Hematopoietic multipotent progenitor cell treated with erythropoietin and hydrocortisone succinate and interleukin-3 and kit ligand, for 15 days (in vitro differentiated cells): Measurements from ENCODE around the gene POLD4.
"Not testable (repeated sequence)": the region's sequence is repeated elsewhere in the genome, so short reads cannot be mapped to it uniquely, and the experiment has no call there.

Experiments used
- DNase-seq: peaks from one replicate; pipeline ENCODE4 v3.0.0-alpha.2; 2015; ENCODE audit warnings: low spot score

The POLD4 gene

DNA sequence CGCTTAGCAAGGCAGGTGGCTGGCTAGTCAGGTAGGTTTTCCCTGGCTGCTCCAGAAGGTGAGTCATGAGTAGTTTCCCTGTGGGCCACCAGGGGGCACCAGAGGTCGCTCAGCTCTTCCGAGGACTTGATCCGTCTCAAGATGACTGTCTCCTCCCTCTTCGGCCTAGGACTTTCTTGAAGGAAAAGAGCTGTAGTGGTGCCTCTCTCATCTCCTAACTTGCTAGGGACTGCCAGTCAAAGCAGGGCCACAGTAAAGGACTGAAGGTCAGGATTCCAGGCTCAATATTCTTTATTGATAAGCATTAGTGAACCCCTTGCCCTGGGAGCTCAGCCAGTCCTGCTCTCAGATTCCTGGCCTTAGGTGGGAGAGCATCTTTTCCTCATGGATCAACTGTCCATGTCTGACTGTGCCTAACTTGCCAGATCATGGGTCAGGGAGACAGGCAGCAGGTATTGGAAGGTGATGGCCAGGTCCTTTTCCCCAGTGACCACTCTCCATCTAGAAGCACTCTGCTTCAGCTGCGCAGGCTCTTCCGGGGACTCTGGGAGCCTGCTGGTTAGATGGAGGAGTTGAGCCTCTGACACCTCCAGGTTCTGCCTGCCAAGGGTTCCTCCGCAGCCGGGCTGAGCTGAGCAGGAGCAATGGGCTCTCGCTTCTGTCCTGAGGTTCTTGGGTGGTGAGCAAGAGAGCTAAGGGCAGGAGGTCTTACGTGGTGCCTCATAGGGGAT lies 1.9 kb downstream of the POLD4 start:
- DNase-seq = peak; percentile 86

DNA sequence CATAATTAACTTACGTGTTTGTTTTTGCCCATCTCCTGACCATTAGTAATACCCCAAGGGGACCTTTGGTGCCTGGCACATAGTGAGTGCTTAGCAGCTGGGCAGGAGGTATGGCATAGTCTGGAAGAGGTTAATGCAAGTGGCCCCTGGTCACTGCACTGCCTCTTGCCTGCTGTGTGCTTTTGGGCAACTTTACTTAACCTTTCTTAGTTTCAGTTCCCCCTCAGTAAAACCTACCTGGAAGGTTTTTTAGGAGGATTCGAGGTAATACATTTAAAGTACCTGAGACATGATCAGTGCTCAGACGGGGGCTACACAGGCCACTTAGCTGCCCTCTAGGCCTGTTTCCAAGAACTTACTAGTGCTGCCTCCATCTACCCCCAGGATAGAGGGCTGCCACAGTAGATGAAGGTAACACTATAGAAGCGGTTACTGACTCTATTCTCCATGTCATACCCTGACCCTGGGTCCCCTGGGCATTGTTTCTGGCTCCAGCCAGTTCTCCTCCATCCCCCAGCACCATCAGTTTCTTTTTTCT lies 3.3 kb downstream of the POLD4 start:
- no peak for DNase-seq

DNA sequence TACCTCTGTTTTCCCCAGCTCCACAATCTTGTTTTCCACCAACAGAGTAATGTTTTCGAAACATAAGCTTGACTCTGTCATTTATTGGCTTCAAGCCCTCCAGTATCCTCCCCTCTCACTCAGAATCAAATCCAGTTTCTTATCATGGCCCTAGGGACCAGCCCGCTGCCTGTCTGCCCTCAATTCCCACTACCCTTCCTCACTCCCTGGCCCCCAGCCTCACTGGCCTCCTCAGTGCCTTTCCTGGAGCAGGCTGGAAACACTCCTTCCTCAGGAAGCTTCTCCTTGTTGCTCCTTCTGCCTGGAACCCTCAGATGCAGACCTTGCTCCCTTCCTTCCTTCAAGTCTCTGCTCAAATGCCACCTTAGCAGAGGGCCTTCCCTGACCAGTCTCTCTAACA lies 3.9 kb downstream of the POLD4 start:
- no peak for DNase-seq

DNA sequence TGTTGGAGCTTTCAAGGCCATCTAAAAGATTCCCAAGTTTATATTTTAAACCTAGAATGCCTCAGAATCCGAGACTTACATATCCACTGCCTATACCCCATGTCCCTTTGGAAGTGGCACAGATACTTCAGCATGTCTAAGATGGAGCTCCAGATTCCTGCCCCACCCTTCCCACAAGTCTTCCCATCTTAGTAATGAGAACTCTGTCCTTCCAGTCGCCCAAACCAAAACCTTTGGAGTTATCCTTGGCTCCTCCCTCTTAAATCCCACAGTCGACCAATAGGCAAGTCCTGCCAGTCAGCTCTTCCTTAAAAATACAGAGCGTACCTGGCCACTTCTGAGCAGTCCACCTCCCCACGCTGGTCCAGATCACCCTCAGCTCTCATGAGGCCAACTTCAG lies 4.3 kb downstream of the POLD4 start:
- no peak for DNase-seq

DNA sequence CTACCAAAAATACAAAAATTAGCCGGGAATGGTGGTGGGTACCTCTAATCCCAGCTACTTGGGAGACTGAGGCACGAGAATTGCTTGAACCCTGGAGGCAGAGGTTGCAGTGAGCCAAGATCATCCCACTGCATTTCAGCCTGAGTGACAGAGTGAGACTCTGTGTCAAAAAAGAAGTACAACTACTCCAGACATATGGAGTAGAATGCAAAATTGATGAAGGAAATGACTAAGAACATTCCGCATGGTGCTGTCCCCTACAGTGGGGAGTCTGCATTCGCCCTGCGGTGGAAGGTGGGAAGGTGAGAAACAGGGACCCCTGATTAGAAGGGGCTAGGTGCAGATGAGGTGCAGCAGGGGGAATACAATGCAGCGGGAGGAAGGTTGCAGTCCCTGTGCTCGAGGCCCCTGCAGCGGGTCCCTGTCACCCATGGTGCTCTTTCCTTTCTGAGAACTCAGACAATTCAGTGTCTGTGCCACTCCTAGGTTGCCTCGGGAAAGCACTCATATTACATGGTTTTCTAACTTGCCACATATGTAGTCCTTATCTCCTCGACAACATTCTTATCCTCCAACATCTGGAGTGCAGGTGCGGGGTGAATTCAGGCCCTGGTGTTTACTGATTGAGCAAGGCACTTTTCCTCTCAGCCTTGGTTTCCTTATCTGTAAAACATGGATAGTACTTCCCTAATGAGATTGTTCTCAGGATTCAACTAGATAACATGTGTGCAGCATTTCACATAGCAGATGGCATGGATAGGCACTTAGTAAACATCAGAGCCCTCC lies 5.2 kb downstream of the POLD4 start:
- no peak for DNase-seq

DNA sequence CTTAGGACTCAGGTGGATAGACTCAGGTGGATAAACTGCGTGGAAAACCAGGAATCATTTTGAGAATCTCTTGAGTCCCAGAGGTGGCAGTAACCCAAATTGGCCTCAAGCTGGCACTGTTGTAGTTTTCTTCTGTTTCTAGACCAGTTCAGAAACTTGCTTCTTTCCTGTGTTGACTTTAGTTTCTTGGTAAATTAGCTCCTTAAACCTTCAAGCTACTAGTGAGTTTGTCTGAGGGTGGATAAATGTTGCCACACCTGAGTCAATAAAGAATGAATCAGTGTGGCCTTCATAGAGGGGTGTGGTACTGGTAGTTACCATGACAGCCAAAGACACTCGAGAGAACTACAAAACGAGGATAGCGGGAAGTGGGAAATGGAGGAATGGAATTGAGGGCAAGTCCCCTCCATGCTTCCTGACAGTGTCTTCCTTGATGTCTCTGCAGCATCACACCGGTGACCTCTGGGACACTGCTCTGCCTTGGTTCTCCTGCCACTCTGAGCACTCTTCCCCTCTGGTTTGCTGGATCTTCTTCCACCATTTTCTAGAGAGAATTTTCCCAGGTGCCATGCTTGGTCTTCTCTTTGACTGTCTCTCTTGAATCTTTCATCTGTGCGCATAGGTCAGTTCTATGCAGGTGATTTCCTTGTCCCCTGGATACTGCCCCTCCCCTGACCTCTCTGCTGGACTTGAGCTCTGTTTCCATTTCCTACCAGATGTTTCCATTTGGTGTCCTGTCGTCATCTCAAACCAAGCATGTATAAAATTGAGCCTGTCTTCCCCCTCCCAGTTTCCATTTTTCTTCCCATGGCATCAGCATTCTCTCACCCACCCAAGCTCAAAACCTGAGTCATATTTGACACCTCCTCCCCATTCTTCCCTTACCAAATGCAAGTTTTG lies 7.2 kb downstream of the POLD4 start:
- DNase-seq = no peak

DNA sequence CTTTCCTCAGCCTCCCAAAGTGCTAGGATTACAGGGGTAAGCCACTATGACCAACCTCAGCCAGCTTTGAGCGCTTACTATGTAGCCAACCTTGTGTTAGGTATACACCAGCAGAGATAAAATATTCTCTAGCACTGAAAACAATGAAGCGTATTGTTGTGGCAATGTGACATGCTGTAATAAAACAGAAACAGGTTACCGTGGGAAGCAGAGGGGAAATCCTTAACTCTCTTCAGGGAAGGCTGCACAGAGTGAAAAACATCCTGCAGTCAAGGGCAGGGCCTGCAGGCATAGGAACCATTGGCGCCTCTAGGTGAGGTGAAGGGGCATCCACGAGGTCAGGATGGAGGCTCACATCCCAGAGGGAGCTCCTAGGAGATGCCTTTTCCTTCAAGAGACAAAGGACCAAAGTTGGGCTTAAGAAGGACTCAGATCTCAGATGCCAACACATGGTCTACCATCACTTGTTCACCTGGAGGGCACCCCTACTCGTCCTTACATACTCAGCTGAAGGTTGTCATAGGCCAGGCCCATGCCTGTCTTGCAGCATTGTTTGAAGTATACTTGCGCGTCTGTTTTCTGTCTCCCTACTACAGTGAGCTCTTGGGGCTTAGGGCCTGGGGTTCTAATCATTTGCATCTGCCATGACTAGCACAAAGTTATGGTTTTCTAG lies 8.0 kb downstream of the POLD4 start:
- DNase-seq = no peak

DNA sequence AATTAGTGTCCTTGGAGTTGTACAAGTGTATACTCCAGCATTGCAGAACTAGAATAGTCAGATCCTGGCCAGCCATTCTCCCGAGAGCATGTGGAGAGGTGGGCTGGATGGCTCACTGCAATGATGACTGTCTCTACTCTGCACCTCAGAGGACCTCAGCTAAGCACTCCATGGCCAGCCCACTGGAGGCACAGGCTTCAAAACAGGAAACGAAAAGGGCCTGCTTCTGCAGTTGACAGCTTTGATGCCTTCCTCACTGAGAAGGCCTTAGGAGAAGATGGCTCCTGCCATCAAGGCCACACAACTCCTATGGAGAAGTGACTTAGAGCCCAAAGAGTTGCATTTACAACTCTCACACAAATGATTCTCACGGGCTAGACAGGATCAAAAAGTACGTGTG lies 9.1 kb downstream of the POLD4 start:
- no peak for DNase-seq

DNA sequence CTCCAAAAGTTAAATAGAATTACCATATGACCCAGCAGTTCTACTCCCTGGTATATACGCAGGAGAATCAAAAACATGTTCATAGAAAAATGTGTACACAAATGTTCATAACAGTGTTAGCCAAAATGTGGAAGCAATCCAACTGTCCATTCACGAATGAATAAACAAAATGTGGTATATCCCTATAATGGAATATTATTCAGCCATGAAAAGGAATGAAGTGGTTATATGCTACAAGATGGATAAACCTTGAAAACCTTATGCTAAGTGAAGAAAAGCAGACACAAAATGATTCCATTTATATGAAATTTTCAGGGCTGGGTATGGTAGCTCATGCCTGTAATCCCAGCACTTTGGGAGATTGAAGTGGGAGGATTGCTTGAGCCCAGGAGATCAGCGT lies 16.1 kb downstream of the POLD4 start:
- no peak for DNase-seq

DNA sequence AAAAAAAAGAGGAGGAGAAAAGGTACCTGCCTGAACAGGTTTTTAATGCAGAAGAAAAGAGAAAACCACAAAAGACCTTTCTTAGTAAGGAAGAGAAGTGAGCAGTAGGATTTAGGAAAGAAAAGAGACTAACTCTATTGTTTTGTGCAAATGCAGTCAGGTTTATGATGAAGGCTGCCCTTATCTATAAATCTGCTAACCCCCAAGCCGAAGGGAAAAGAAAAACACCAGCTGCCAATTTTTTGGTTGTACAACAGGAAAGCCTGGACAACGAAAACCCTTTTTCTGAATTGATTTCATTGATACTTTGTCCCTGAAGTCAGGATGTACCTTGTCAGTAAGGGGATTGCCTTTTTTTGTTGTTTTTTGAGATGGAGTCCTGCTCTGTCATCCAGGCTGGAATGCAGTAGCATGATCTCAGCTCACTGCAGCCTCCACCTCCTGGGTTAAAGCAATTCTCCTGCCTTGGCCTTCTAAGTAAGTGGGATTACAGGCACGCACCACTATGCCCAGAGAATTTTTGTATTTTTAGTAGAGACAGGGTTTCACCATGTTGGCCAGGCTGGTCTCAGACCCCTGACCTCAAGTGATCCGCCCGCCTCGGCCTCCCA lies 21.2 kb downstream of the POLD4 start:
- DNase-seq = no peak

DNA sequence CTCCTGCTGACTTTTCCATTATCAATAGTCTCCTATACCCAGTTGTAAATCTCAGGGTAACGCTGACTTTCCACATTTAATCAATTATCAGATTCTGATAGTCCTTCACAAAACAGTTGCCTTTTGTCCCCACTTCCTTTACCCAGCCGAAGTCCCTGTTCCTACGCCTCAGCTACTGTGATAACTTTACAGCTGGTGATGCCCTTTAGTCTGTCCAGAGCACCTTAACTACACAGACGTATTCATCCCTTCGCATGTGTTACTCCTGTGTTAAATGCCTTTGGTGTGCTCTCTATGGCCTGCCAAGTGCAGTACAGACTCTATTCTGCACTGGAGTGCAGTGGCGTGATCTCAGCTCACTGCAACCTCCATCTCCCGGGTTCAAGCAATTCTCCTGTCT lies 29.8 kb downstream of the POLD4 start:
- no peak for DNase-seq

DNA sequence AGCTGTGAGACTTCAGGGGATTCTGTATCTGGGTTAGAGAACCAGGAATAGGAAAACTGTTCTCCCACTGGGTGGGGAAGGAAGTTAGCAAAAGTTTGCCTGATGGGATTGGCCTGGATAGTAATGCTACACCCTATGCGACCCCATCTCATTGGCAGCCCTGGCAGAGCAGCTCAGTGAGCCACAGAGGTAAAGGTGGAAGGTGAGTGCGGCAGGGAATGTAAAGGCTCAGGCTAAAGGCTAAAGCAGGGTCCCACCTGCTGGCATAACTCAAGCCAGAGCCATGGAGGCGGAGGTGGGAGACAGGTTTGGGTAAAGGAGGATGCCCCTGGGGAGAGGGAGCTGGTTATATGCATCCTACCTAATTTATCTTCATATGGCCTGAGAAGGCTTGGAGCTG lies 31.3 kb downstream of the POLD4 start:
- DNase-seq = no peak

DNA sequence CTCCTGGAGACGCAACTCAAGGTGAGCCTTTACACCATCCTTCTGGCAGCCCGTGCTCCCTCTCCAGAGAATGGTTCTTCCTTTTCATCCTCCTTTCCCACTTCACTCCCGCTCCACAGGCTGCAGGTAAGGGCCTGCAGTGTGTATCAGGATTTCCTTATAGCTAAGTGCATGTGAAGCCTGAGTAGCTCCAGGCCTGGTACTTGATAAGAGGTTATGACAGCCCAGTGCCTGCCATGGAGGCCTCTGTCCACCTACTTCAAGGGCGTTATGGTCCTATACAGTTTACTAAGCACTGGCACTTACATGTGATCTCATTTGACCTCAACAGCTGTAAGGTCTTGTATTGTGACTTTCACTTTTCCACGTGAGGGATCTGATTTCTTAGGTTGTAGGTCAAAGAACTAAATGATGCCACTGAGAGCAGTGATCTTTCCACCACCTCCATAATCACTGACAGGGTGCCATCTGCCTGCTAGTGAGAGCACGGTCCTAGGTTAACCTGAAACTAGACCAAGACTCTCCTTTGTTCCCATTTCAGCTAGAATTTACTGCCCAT lies 32.0 kb downstream of the POLD4 start:
- DNase-seq = no peak

DNA sequence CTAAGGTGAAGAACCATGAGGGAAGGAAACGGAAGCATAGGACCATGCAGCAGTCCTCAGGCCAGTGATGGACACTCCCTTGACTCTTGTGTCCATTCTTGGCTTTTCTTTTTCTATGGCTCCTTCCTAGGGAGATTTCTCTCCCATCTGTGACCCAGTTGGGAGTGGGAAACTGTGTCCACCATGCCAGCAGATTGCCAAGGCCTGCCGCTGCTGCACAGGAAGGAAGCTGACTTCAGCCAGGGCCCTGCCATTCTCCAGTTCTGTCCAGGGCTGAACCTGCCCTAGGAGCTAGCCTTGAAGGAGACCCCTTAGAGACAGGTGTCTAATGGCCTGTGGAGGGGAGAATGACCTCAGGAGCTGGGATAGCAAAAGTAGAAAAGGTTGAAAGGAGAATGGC lies 32.7 kb downstream of the POLD4 start:
- DNase-seq = no peak

DNA sequence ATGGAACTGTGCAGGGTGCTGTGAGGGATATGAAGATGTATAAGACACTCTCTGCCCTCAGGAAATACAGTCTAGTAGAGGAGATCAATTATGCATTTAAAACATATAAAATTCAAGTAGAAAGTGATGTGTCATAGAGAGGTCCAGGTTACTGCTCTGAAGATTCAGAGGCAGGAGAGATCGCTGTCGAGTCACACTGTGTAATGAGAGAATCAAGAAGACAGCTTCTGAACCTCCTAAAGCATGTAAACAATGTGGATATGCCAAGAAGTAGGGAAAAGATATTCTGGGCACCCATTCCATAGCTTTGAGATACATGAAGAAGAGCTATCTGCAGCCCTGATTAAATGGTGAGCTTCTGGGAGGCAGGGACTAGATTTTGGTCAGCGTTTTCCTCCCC lies 33.3 kb downstream of the POLD4 start:
- no peak for DNase-seq

DNA sequence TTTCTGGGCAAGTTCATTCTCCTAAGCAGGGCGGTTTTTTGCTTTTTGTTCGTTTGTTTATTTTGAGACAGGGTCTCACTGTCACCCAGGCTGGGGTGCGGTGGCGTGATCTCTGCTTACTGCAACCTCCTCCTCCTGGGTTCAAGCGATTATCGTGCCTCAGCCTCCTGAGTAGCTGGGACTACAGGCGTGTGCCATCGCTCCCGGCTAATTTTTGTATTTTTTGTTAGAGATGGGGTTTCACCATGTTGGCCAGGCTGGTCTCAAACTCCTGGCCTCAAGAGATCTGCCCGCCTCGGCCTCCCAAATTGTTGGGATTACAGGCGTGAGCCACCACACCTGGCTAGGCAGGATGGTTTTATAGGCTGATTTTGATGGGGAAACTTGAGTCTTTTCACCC lies 34.5 kb downstream of the POLD4 start:
- DNase-seq = not testable (repeated sequence)

DNA sequence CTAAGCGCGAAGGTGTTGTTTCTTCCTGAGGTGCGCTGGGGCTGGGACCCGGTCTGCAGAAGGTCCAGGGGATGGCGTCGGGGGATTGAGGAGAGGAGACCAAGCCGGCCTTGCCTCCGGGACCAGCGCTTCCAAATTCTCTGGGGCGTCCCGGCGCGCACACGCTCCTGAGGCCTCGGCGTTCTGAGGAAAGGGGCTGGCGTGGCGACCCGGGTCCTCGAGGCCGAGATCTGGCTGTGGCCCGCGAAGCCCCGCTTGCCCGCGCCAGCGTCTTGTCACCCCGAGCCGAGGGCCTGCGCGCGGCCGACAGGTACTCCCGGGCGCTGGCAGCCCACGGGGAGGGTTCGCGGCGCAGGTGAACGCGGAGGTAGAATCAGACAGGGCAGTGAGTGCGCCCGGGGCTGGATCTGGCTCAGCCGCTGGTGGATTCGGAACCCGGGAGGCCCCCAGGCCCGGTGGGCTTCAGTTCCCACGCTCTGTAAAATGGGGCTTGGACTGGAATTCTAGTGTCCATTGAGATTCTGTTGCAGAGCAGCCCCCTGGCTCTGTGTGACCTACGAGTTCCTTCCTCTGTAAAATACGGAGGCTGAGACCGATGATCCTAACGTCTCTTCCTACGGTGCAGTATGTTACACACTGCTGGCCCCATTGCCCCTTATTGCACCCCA lies 35.3 kb downstream of the POLD4 start:
- DNase-seq = no peak

DNA sequence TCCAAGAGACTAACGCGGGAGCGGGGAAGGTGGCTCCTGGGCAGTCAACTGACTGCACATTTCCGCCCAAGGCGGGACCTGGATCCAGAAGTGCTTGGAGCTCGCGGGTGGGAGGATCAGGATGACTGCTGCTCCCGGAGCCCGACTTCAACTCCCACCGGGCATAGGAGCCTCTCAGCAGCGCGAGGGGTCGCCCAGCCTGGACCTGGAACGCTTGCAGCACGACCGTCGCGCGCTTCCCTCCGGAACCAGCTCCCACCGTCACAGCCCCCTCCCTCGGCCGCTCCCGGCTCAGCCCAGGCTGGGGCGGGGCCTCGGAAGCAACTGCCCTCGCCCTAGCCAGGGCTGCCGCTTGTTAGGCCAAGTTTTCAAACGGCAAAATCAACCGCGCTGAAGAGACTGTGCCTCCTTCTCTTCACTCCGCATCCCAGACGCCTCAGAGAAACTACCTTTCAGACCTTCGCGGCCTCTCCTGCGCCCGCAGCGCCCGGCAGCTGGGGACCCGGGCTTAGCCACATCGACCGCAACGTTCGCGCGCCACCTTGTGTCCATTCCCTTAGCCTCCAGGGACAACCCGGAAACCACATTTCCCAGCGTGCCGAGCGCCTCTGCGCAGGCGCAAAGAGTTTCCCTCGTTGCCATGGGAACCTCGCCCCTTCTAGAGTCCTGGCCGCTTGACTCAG lies 36.0 kb downstream of the POLD4 start:
- peak; percentile 99 for DNase-seq

DNA sequence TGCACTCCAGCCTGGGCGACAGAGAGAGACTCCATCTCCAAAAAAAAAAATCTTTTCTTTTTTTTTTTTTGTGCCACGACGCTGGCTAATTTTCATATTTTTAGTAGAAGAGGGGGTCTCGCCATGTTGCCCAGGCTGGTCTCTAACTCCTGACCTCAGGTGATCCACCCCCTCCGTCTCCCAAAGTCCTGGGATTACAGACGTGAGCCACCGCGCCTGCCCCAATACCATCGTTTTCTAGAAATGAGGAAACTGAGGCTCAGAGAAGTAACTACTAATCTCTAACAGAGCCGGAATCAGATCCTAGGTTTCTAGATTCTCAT lies 36.5 kb downstream of the POLD4 start:
- DNase-seq = no peak

DNA sequence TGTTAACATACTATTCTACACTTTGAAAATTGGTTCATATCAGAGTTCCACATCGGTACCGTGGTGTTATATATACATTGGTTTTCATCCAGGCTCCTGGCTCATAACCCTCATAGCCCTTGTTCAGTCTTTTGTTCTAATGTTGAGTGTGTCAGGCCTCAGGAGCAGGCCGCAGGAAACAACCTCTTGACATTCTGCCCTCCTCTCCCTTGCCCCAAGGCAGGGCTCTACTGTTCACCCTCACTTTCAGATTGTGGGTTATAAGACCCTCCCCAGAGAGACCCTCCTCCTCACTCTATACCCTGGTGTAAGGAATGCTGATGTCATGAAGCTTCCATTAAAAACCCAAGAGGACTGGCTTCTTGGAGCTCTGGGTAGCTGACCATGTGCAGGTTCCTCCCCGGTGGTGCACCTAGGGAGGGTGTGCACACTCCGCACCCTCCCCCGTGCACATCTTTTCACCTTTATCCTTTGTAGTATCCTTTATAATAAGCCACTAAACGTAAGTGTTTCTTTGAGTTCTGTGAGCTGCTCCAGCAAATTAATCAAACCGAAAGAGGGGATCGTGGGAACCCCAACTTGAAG lies 37.9 kb downstream of the POLD4 start:
- DNase-seq = no peak
